HepG2 (cell line): Measurements from ENCODE around the gene NDUFB5. TPM values are rescaled to one million over a fixed set of nuclear protein-coding genes. Genes with fewer than 3 reads are reported as not detected.

Experiments used
- BHLHE40 ChIP-seq: IDR thresholded peaks from 2 replicates; pipeline ENCODE4 v1.6.1; 2011; ENCODE audit warnings: low read length, improper control_type of control experiment
- CREB3 ChIP-seq: sonication (generic); formaldehyde crosslinking; IDR thresholded peaks from 2 replicates; pipeline ENCODE4 v1.5.0; 2020; ENCODE audit warnings: missing genetic modification reagents
- CTCF ChIP-seq: sonication (generic); formaldehyde crosslinking; IDR thresholded peaks from 2 replicates; pipeline ENCODE4 v1.5.0; 2020; ENCODE audit warnings: mild to moderate bottlenecking, missing genetic modification reagents, moderate library complexity
- ESRRA ChIP-seq: sonication (generic); formaldehyde crosslinking; IDR thresholded peaks from 2 replicates; pipeline ENCODE4 v1.5.1; 2020; ENCODE audit warnings: mild to moderate bottlenecking, low read depth, missing genetic modification reagents
- ETV6 ChIP-seq: sonication (generic); formaldehyde crosslinking; conservative IDR thresholded peaks from 2 replicates; pipeline ENCODE4 v1.4.0; 2020; ENCODE audit warnings: missing genetic modification reagents
- FOSL2 ChIP-seq: sonication (generic); formaldehyde crosslinking; IDR thresholded peaks from 2 replicates; pipeline ENCODE4 v1.4.0; 2020; ENCODE audit warnings: missing genetic modification reagents
- KAT2B ChIP-seq: fragments of 150-350 bp; IDR thresholded peaks from 2 replicates; pipeline ENCODE4 v1.6.1; 2014; ENCODE audit warnings: low read depth, low read length, borderline replicate concordance
- MYNN ChIP-seq: sonication (generic); formaldehyde crosslinking; IDR thresholded peaks from 2 replicates; pipeline ENCODE4 v1.4.0; 2020; ENCODE audit warnings: mild to moderate bottlenecking, low read depth, missing genetic modification reagents
- NFYB ChIP-seq: sonication (generic); formaldehyde crosslinking; IDR thresholded peaks from 2 replicates; pipeline ENCODE4 v1.4.0; 2020; ENCODE audit warnings: missing genetic modification reagents
- REST ChIP-seq, 2 experiments: IDR thresholded peaks; 2 replicates each; pipeline ENCODE4 v1.6.1; 2011 to 2012; ENCODE audit warnings: low read length in 2 of 2, borderline replicate concordance in 1 of 2, low read depth in 1 of 2, mild to moderate bottlenecking in 1 of 2, moderate library complexity in 1 of 2
- SALL2 ChIP-seq: sonication (generic); formaldehyde crosslinking; IDR thresholded peaks from 2 replicates; pipeline ENCODE4 v1.8.1; 2023; ENCODE audit warnings: mild to moderate bottlenecking, missing genetic modification reagents, inconsistent platforms
- SAP130 ChIP-seq: IDR thresholded peaks from 2 replicates; pipeline ENCODE4 v1.6.1; 2016; ENCODE audit warnings: low read depth
- TBX2 ChIP-seq: sonication (generic); formaldehyde crosslinking; IDR thresholded peaks from 2 replicates; pipeline ENCODE4 v1.5.0; 2020; ENCODE audit warnings: missing genetic modification reagents, mild to moderate bottlenecking, borderline replicate concordance
- ZC3H13 ChIP-seq: sonication (generic); formaldehyde crosslinking; IDR thresholded peaks from 2 replicates; pipeline ENCODE4 v1.8.1; 2023; ENCODE audit warnings: mild to moderate bottlenecking, missing genetic modification reagents, moderate library complexity
- ZFY ChIP-seq: sonication (generic); formaldehyde crosslinking; IDR thresholded peaks from 2 replicates; pipeline ENCODE4 v1.4.0; 2020; ENCODE audit warnings: missing genetic modification reagents
- ZMYM4 ChIP-seq: sonication (generic); formaldehyde crosslinking; IDR thresholded peaks from 2 replicates; pipeline ENCODE4 v1.8.1; 2023; ENCODE audit warnings: mild to moderate bottlenecking, missing genetic modification reagents
- ZNF253 ChIP-seq: sonication (generic); formaldehyde crosslinking; IDR thresholded peaks from 2 replicates; pipeline ENCODE4 v1.8.0; 2022; ENCODE audit warnings: mild to moderate bottlenecking, missing genetic modification reagents, borderline replicate concordance
- ZNF337 ChIP-seq: sonication (generic); formaldehyde crosslinking; IDR thresholded peaks from 2 replicates; pipeline ENCODE4 v1.5.1; 2020; ENCODE audit warnings: missing genetic modification reagents, low read depth, mild to moderate bottlenecking, borderline replicate concordance
- ZNF441 ChIP-seq: sonication (generic); formaldehyde crosslinking; IDR thresholded peaks from 2 replicates; pipeline ENCODE4 v1.7.0; 2021; ENCODE audit warnings: missing genetic modification reagents, borderline replicate concordance
- ZNF567 ChIP-seq: sonication (generic); formaldehyde crosslinking; IDR thresholded peaks from 2 replicates; pipeline ENCODE4 v1.8.1; 2023; ENCODE audit warnings: mild to moderate bottlenecking, missing genetic modification reagents, borderline replicate concordance
- ZNF644 ChIP-seq: IDR thresholded peaks from 2 replicates; pipeline ENCODE4 v1.6.1; 2016; ENCODE audit warnings: low read depth
- ZNF7 ChIP-seq: IDR thresholded peaks from 2 replicates; pipeline ENCODE4 v1.6.1; 2016; ENCODE audit warnings: missing biosample characterization, missing genetic modification reagents
- ZNF746 ChIP-seq: sonication (generic); formaldehyde crosslinking; IDR thresholded peaks from 2 replicates; pipeline ENCODE4 v1.8.0; 2022; ENCODE audit warnings: mild to moderate bottlenecking, missing genetic modification reagents
- ZNF839 ChIP-seq: sonication (generic); formaldehyde crosslinking; IDR thresholded peaks from 2 replicates; pipeline ENCODE4 v1.4.0; 2020; ENCODE audit warnings: missing genetic modification reagents, mild to moderate bottlenecking, borderline replicate concordance
- ZNF879 ChIP-seq: sonication (generic); formaldehyde crosslinking; IDR thresholded peaks from 2 replicates; pipeline ENCODE4 v1.8.1; 2023; ENCODE audit warnings: missing genetic modification reagents
- polyA plus RNA-seq, 8 experiments: library from polyadenylated mRNA; depleted of rRNA in 3 of 8; stranded (reverse) in 7 of 8; unstranded in 1 of 8; fragments of >200 nt; fragmentation: Illumina TruSeq in 4 of 8; extraction: Trizol in 4 of 8; gene quantifications; 2 replicates each; pipeline versions ENCODE4 v1.2.1 to v1.2.3, GENCODE V29; 2011 to 2016; ENCODE audit warnings: low read depth in 4 of 8, missing spikeins in 1 of 8, mixed read lengths in 1 of 8; ENCODE audit not compliant: insufficient read depth in 1 of 8
- total RNA-seq, 5 experiments: library from RNA; depleted of rRNA; stranded (reverse); fragments of >200 nt; fragmentation: Illumina TruSeq; extraction: Trizol; gene quantifications; 2 replicates each; pipeline ENCODE4 v1.2.3, GENCODE V29; 2016; ENCODE audit warnings: low read depth in 1 of 5

NDUFB5 gene
- total and polyA plus RNA-seq, 2 of the 13 experiments (the other 11 are each of a cell fraction or from before 2014, with no cell fraction given): 43.3 to 120 TPM

- TF ChIP-seq REST (IDR thresholded peaks at IDR 0.05; ENCODE audit: borderline replicate concordance in 1 of 2, low read depth in 1 of 2, low read length in 2 of 2) (peak in 1 of 2 experiments; percentile 56; a peak in 1 of 4 replicates), ZMYM4 (CRISPR knock-in tag) (peak; percentile 85), ZNF7 (no peak), ESRRA (CRISPR knock-in tag) (peak; percentile 94), SAP130 (CRISPR knock-in tag) (peak; percentile 88), ZNF567 (no peak), ZNF746 (CRISPR knock-in tag) (no peak), KAT2B (no peak), ETV6 (CRISPR knock-in tag) (0 out of 2 replicates have a peak, but pooled peaks have one; percentile 49), ZNF337 (CRISPR knock-in tag) (no peak), NFYB (CRISPR knock-in tag) (peak; percentile 89), ZNF441 (peak; percentile 79), ZNF879 (CRISPR knock-in tag) (peak; percentile 77; the same call in 1 of the 2 replicates), ZNF839 (CRISPR knock-in tag) (no peak; the same call in 1 of the 2 replicates), FOSL2 (CRISPR knock-in tag) (peak; percentile 37; the same call in 1 of the 2 replicates), ZNF644 (0 out of 2 replicates have a peak, but pooled peaks have one; percentile 43), TBX2 (CRISPR knock-in tag) (peak; percentile 70), CTCF (CRISPR knock-in tag) (no peak), ZNF253 (no peak), MYNN (no peak), ZFY (CRISPR knock-in tag) (peak; percentile 83), BHLHE40 (no peak), SALL2 (CRISPR knock-in tag) (peak; percentile 67; the same call in 1 of the 2 replicates), ZC3H13 (CRISPR knock-in tag) (no peak), CREB3 (CRISPR knock-in tag) (no peak)
Measured at GRCh38 chr3:179604321-179605078, at the start of gene NDUFB5, which contains the start of gene MRPL47 (continued).
